ENCODE data around the gene ADARB2.

The ADARB2 gene

DNA sequence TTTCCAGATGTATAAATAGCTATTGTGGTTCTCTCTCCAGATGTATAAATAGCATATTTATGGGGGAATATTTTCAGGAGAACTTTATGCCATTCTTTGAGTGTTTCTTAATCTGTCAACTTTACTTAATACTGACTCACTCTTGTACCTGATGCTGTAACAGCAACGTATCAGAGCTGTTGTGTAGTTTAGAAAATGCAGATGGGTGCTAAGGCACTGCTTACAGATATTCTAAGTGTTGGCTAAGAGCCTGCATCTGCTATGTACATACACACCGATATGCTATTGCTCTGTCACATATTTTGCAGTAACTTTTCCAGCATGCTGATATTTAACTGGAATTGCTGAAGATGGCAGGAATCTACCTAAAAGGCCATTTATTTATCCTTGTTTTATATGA, 609.2 kb downstream of the ADARB2 start:
- intact Hi-C loops (cut with DNase I) = no loop called here

DNA sequence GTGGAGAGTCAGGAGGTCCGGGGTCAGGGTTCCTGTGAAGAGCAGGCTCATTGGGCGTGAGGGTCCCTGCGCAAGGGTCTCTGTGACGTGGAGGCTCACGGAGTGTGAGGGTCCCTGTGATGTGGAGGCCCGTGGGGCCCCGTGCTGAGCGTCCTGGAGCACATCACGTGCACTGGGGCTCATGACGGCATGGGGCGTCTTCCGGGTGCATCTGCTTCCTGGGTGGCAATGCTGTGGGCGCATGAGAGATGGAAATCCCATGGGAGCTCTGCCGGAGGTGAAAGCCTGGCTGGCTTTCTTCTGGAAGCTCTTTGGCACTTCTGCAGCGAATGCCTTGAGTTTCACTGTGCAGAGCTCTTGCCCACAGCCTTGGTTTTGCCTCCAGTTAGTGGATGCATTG, 609.7 kb downstream of the ADARB2 start:
- DNase-seq = no peak
- intact Hi-C loops (cut with DNase I) = no loop called here

More for the DNA sequence above, 609.2 kb downstream of the ADARB2 start:
- DNase-seq = no peak

Measured in posterior cingulate gyrus (tissue), 11 donors.